Adrenal gland (tissue), 12 donors: ENCODE data around the gene UNC93A. TPM values are rescaled to one million over a fixed set of nuclear protein-coding genes. Genes with fewer than 3 reads are reported as not detected.

ENCODE experiments used
- DNase-seq, 7 donors: peaks; one replicate each; pipeline ENCODE4 v3.0.0-alpha.2; 2019 to 2020
- H3K27ac ChIP-seq, 5 donors: fragments of 200-600 bp; sonication (generic) in 4 of 5; 1 replicate in 3 of 5; 2 replicates in 2 of 5; pipeline versions ENCODE4 v1.5.1 to v1.8.0; 2016 to 2020; ENCODE audit warnings: mild to moderate bottlenecking in 1 of 5
- H3K27me3 ChIP-seq: fragments of 200-600 bp; 2 replicates; pipeline ENCODE4 v1.8.0; 2021
- H3K36me3 ChIP-seq, 2 donors: fragments of 200-600 bp; replicated peaks in 1 of 2; 1 replicate in 1 of 2; 2 replicates in 1 of 2; pipeline versions ENCODE4 v1.5.1 to v1.8.0; 2018 to 2022
- H3K4me1 ChIP-seq, 2 donors: fragments of 200-600 bp; replicated peaks in 1 of 2; 1 replicate in 1 of 2; 2 replicates in 1 of 2; pipeline versions ENCODE4 v1.5.1 to v1.8.0; 2018 to 2021
- H3K4me3 ChIP-seq, 4 donors: fragments of 200-600 bp; sonication (generic) in 3 of 4; one replicate each; pipeline ENCODE4 v1.5.1; 2016 to 2018
- H3K9me3 ChIP-seq, 3 donors: fragments of 200-600 bp; sonication (generic) in 1 of 3; replicated peaks in 1 of 3; 1 replicate in 2 of 3; 2 replicates in 1 of 3; pipeline versions ENCODE4 v1.5.1 to v1.8.0; 2016 to 2021
- CTCF ChIP-seq, 6 experiments: fragments of 450-650 bp in 4 of 6; fragments of 200-600 bp in 2 of 6; sonication (generic) in 1 of 6; IDR thresholded peaks; 1 replicate in 5 of 6; 2 replicates in 1 of 6; pipeline versions ENCODE4 v1.5.1 to v1.8.0; 2016 to 2021; ENCODE audit warnings: antibody characterized with exemption in 6 of 6, mild to moderate bottlenecking in 2 of 6, moderate library complexity in 1 of 6
- POLR2A ChIP-seq, 2 donors: fragments of 450-650 bp; IDR thresholded peaks; one replicate each; pipeline ENCODE4 v1.6.1; 2017; ENCODE audit warnings: antibody characterized with exemption in 2 of 2, mild to moderate bottlenecking in 2 of 2, moderate library complexity in 1 of 2
- WGBS, 4 donors: extraction: QIAGEN DNeasy Blood & Tissue Kit in 2 of 4; methylation state at CpG; one replicate each; pipeline versions ENCODE4 v1.1.5 to v1.1.7; 2013 to 2017; 5-methylcytosine and 5-hydroxymethylcytosine counted together
- intact Hi-C, 2 donors: fragments of 100-400 bp; cut with DNase I; formaldehyde crosslinking; loops; one replicate each; pipeline versions ENCODE4 v1.14.1 to v1.15.0; 2022 to 2023
- polyA plus RNA-seq, 3 donors: library from polyadenylated mRNA; stranded (reverse); fragments of 200-250 nt in 2 of 3; fragments of 350-450 nt in 1 of 3; fragmentation: Illumina TruSeq in 1 of 3; extraction: RNeasy Lipid Tissue Mini Kit (QIAGEN cat#74804) in 1 of 3; gene quantifications; one replicate each; pipeline ENCODE4 v1.2.3, GENCODE V29; 2013 to 2014
- total RNA-seq, 9 donors: library from RNA; depleted of rRNA in 4 of 9; stranded (reverse); fragments of >200 nt in 4 of 9; fragments of 120-200 nt in 1 of 9; fragmentation: NEBNext Ultra II Directional in 1 of 9; extraction: Animal tissue kit (Norgen Biotek cat#: 25700) in 1 of 9; gene quantifications; one replicate each; pipeline versions ENCODE4 v1.1.0 to v1.2.4, GENCODE V29; 2013 to 2023
- donor health status: healthy with polysubstance abuse.
- donor health status: Bipolar disorder and iron deficiency.
- donor health status: DM: yes; HTN: yes; CAD: no.
- donor health status: DM: no; HTN: no; CAD: no.
- donor health status: DM: no; HTN: no; CAD: no.
- donor health status: DM: yes; HTN: yes; CAD: no.

Gene UNC93A
- total and polyA plus RNA-seq, 12 donors: not detected

- Histone ChIP-seq H3K36me3 (no peaks in the 10 kb centered on the region), H3K9me3 (no peaks in the 10 kb centered on the region), H3K4me3 (no peak overlapping the region), H3K27ac (no peak overlapping the region), H3K4me1 (no peaks in the 10 kb centered on the region), H3K27me3 (no peaks in the 10 kb centered on the region)
- DNase-seq: no peak
- intact Hi-C loops: no loop called here
- WGBS, 4 donors: 80 to 83% (median 81%) methylated on average over 7 of the region's 7 CpGs
- no peak for TF ChIP-seq POLR2A (IDR thresholded peaks at IDR 0.05)
- no peak for TF ChIP-seq CTCF (IDR thresholded peaks at IDR 0.05)
Observed at GRCh38 chr6:167296902-167297301, 5.8 kb downstream of the UNC93A start.

DNA sequence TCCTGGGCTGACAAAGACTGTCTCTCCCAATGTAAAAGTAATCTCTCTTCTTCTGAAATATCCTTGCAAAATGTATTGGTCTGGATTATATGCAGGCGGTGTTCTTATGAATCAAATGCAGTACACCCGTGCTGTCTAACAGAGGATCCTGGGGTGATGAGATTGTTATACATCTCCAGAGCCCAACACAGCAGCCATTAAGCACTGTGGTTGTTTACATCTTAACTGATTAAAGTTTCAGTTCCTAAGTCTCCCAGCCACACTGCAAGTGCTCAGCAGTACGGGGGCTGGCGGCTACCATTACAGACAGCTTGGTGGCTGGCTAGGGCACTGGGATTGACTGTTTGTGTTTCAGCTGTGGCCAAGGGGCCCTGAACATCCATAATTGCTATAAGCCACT, 7.0 kb downstream of the UNC93A start:
- Histone ChIP-seq H3K4me3 (no peak overlapping the region), H3K27me3 (no peaks in the 10 kb centered on the region), H3K9me3 (no peaks in the 10 kb centered on the region), H3K4me1 (no peaks in the 10 kb centered on the region), H3K27ac (no peak overlapping the region), H3K36me3 (no peaks in the 10 kb centered on the region)
- no peak for DNase-seq
- 60 to 75% (median 71%) methylated on average over 4 of the region's 4 CpGs for WGBS, 4 donors
- intact Hi-C loops: no loop called here
- TF ChIP-seq CTCF (IDR thresholded peaks at IDR 0.05) (no peak), POLR2A (IDR thresholded peaks at IDR 0.05) (no peak)

DNA sequence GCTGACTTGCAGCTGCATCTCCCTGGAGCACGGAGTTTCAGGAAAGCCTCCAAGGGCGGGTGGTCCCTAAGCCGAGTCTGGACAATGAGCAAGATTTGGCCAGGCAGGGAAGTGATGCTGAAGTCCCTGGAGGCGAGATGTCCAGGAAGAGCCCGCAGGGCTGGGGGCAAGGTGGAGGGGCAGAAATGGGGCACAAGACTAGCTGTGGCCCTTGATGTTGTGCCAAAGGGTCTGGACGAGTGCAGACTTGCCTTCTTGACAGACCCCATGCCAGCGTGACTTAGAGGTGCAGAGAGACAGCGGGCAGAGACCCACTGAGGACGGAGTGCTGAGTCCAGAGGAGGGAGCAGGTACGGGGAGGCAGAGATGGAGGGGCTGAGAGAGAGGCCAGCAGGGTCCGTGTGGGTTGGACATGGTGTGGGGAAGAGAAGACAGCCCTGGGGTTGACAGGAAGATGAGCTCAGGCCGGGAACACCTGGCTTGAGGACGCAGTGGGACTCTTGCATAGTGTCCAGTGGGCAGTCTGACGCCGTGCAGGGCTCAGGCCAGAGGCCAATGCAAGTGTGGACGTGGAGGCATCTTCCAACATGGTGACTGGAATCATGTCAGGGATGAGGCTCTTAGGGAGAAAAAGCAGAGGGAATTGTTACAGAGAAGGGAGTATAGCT, 8.7 kb downstream of the UNC93A start:
- 78 to 85% (median 82%) methylated on average over 11 to 16 of the region's 16 CpGs for WGBS, 4 donors
- TF ChIP-seq CTCF (IDR thresholded peaks at IDR 0.05) (no peak), POLR2A (IDR thresholded peaks at IDR 0.05) (no peak)
- Histone ChIP-seq H3K27me3 (no peaks in the 10 kb centered on the region), H3K4me3 (no peak overlapping the region), H3K36me3 (no peaks in the 10 kb centered on the region), H3K4me1 (no peaks in the 10 kb centered on the region), H3K27ac (no peak overlapping the region), H3K9me3 (no peaks in the 10 kb centered on the region)
- intact Hi-C loops: no loop called here
- no peak for DNase-seq

DNA sequence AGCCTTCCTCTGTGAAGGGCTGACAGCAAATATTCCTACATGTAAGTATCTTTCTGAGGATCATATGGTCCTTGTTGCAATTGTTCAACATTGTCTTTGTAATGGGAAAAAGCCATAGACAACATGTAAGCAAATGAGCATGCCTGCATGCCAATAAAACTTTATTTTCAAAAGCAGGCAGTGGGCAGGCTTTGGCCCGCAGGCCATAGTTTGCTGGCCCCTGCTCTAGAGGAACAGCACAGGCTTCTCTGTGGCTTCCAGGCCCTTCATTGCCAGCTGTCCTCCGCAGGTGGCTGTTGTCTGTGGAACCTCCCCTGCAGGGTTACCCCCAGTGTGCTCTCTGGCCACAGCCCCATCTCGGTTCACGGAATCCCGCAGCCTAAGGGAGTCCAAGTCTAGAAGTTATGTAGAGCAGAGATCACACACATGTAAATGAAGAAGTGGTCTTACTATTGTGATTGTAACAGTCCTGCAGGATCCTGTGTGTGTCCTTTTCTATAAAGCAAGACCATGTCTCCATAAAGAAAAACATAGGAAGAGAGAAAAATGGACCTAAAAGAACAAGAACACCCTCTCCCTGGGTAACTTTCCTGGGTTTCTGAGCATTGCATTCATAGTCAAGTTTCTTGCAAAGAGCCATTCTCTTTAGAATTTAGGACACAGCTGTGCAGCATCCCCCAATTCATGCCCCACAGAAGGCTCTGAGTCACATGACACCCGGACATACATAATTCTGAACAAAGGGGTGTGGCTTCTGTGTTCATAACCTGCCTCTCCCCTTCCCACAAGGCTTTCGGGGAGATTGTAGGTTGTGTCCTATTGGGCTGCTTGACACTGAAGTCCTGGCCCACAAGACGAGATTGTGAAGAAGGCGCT, 10.0 kb downstream of the UNC93A start:
- no peak for DNase-seq
- intact Hi-C loops: no loop called here

More for the DNA sequence above, 10.0 kb downstream of the UNC93A start:
- Histone ChIP-seq H3K4me1 (no peaks in the 10 kb centered on the region), H3K27me3 (no peaks in the 10 kb centered on the region), H3K4me3 (no peak overlapping the region), H3K9me3 (no peaks in the 10 kb centered on the region), H3K27ac (no peak overlapping the region), H3K36me3 (no peaks in the 10 kb centered on the region)
- 80 to 86% (median 81%) methylated on average over 9 of the region's 9 CpGs for WGBS, 4 donors
- TF ChIP-seq POLR2A (IDR thresholded peaks at IDR 0.05): no peak
- TF ChIP-seq CTCF (IDR thresholded peaks at IDR 0.05): no peak
